Measurements from ENCODE around the gene TIFAB.
A peak's percentile ranks its signal among the peaks of the same experiment; 100 is the strongest.

The TIFAB gene

DNA sequence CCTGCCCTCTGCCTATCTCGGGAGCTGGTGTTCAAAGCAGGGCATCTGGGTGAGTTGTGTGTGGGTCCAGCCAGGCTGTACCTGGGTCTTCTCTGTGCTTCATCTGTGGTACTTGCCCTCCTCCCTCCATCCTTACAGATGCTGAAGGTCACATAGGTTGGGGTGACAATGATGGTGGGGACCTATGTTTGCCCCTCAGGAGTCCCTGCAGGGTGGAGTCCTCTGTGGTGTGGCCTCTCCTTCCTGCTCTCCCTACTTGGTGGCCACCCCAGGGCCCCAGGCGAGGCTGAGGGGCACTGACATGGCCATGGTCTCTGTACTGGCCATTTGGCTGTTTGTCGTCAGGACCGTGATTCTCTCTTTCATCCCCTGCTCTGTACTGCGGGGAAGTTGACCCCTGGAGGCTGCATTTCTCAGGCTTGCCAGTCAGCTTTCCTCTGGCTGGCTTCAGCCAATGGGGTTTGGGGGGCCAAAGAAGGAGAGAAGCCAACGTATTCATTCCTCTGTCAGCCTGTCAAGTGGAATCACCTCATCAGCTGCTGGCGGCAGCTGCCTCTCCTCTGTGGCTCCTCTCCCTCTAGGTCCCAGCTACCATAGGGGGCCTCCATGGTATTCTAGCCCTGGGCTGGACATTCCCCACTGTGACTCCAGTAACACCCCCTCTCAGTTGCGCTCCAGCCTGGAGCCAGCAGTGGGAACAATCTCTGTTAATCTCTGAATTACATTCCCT is 9.6 kb downstream of the TIFAB start:
- no peak for DNase-seq (ENCODE audit: low spot score)

DNA sequence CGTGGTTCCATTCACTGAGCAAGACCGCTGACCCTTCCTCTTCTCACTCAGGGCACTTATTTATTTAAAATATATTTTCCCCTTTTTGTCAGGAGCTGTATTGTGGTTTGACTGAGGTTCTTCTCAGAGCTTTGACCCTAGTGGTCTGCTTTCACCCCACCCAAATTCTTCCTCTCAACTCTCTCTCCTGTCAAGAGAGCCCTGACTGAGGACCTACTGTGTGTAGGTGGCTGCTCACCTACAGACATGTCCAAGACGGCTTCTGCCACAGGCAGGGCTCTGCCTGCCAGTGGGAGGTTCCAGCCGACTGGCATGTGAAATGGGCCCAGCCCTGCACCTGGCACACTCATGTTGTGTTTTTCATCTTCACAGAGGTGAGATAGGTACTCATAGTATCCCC is 10.2 kb downstream of the TIFAB start:
- no peak for DNase-seq (ENCODE audit: low spot score)

DNA sequence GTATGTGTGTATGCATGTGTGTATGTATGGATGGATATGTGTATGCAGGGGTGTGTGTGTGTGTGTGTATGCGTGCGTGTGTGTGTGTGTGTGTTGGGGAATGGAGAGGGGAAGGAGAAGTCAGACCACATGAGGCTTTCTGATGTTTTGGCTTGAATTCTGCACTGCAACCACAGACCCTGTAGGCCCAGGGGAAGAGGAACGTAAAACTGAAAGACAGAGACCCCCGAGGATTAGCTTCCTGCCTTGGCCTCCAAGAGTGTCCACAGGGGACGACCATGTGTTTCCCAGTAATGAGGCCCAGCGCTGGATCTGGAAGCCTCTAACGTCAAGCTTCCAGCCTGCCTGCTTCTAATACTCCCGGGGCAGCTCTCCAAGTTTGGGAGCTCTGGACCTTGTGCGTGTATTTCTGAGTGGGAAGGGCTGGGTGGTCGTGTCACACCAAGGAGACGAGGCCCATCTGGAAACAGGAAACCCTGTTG is 10.8 kb downstream of the TIFAB start:
- no peak for DNase-seq (ENCODE audit: low spot score)

DNA sequence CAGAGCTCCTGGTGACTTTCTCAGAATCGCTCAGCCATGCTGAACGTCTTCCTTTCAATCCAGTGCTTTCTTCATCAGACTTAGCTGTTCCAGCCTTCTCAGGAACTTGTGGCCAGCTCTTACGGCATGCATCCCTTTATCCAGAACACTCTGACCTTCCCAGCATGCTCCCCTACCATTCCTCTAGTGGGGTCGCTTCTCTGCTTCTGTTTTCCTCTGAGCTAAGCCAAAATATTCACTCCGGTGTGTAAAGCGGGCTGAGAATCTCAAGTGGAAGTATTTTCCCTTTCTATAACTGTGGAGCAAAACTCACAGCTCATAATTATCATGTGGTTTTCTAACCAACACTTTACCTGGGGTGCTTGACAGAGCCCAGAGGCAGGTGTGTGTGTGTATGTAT is 11.2 kb downstream of the TIFAB start:
- DNase-seq (ENCODE audit: low spot score): no peak

DNA sequence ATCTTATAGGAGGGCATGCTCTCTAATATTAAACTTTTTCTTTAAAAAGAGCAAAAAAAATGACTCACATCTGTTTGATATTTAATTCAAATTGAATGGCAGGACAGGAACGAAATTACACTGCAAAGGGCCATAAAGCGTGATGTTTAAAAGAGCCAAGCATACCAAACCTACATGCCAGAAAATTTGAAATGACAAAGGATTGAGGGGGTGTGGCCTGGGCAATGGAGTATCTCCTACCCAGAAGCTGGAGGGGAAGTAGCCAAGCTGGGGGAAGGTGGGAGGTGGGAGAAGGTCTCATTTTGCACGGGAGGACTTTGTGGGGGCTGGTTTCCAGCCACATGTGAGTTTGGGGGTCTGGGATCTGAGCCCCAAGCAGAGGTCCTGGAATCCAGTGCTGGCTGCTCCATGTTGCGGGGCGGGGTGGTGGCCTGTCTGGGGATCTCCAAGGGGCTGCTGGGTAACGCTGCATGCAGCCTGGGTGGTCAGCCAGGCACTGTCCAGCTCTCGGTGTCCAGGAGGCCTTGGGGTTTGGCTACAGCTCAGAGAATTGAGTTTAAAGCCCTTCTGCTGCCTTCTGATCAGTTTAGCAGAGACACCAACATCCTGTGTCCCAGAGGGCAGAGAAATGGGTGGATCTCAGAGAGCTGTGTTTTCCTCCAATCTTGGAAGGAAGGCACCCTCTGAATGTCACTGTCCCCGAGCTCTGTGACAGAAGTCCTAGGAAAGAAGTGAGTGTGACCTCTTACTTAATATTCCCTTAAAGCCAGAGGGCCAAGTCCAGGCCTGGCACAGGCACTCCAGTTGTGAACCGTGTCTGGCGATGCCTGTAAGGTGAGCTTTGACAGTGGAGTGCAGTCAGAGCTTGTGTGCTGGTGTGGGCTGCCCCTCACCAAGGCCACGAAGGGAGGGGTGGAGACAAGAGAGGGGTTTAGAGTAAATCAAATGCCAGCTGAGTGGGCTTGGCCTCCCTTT is 12.6 kb downstream of the TIFAB start:
- no peak for DNase-seq (ENCODE audit: low spot score)

DNA sequence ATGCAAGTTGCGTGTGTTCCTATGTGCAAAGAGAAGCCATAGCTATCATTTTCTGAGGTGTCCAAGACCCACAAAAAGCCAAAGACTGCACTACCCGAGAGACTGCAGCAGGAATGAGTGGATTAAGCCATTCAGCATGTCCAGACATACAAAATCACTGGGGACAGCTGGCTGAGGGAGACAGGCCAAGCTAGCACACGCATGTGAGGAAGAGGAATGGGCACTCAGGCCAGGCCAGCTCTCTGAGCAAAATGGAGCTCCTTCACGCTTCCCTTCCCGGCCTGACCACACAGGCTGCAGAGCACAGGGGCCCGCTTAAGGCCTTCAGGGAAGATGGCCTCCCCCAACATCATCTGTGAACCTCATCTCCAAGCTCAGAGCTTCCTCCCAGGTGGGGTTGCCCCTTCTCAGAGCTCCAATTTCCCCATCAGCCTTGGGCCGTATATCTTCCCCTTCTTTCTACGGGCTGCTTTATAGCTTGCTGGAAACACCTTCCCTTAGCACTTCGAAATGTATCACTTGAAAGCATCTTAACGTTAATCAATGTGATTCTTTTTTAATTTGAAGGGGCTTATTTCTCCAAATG is 13.4 kb downstream of the TIFAB start:
- no peak for DNase-seq (ENCODE audit: low spot score)

DNA sequence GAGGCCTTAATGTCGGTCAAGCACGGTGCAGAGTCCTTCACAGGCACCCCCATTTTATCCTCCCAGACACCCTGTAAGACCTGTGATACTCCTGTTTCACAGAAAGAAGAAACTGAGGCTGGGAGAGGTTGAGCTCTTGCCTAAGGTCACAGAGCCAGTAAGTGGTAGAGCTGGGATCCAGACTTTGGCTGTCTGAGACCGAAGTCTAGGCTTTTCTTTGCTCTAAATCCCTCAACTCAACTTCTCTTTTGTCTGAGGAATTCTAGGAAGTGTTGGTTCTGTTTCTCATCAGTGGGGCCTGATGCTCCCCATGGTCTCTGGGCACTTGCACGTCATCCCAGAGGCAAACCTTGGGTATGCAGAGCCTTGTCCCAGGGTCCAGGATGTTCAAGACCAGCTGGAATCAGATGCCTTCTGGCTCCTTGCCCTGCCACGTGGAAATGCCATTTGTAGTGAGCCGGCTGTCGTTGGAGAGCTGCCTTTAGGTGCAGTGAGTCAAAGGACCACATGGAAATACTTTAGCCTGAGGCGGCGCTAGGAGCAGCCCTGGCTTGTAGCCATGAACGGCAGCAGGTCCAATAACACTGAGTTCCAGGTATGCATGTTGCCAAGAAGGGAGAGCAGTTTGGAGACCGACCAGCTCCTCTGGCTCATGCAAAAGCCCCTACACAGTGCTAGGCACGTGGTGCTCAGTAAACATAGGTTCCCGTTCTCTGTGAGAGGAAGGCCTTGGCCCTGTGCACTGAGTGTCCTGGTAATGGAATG is 14.2 kb downstream of the TIFAB start:
- peak; percentile 82 for DNase-seq (ENCODE audit: low spot score)

DNA sequence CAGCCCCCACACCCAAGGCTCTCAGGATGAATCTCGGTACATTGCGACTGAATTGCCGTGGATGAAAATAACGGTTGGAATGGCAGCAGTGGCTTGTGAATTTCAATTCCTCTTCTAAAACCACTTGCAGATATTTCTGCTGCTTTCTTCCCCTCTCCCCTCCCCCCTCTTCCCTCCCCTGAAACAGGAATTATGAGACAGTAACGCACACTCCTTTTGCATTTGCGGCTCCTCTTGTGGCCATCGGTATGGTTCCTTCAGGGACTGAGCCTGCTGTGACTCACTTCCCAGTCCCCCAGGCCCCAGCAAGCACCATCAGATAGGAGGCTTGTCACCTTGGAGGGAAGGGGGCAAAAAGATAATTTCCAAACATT is 14.7 kb downstream of the TIFAB start:
- DNase-seq (ENCODE audit: low spot score): no peak

DNA sequence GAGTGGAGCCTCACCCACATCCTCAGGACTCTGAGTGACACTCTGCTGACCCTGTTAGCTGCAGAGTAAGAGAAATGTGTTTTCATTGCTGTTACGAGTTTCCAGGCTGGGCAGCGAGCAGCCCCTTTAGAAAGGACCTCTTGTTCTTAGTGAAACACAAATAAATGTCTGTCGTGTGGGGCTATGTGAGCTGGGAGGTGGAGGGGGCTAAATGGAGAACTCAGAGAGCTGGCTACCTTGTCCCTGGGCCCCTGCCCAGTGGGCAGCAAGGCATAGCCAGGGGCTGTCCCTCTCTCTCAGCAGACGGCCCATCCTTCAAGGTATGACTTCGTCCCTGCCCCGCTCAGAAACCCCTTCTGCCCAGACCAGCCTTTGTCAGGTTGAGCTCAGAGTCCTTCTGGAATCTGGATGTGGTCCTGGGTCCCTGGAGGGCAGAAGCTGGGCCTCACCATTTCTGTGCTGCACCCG is 15.2 kb downstream of the TIFAB start:
- DNase-seq (ENCODE audit: low spot score): no peak

DNA sequence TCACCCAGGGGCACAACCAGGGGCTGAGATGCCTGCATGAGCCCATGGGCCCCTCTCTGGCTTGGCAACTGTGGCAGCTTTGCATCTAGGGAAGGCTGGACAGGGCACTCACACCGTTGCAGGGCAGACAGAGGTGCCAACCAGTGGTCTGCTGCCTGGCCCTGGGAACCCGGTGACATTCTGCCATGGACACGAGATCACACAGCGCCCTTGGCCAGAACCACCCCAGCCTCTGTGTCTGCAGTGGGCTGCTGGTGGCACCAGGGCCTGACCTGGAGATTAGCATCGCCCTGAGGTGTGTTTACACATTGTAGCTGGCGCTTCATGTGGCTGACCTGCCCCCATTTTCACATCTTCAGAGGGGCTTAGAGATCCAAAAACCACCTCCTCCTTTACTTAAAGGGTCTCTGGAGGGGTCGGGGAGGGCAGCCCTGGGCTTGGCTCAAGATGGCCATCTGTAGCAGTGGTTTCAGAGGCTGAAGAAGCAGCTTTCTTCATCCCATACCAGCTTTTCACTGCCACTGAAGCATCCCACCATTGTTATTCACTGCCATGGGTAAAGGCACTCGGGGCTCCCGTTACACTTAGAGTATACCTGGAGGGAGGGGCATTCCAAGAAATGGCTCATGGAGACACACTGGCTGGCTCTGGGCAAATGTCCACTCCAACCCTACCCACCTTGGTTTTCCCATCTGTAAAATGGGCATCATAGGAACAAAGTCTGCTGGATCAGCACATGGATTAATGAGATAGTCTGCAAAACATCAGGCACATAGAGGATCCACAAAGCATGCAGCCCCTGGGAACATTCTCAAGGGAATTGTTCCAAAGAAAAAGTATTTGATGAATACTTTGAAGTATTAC is 16.5 kb downstream of the TIFAB start:
- no peak for DNase-seq (ENCODE audit: low spot score)

DNA sequence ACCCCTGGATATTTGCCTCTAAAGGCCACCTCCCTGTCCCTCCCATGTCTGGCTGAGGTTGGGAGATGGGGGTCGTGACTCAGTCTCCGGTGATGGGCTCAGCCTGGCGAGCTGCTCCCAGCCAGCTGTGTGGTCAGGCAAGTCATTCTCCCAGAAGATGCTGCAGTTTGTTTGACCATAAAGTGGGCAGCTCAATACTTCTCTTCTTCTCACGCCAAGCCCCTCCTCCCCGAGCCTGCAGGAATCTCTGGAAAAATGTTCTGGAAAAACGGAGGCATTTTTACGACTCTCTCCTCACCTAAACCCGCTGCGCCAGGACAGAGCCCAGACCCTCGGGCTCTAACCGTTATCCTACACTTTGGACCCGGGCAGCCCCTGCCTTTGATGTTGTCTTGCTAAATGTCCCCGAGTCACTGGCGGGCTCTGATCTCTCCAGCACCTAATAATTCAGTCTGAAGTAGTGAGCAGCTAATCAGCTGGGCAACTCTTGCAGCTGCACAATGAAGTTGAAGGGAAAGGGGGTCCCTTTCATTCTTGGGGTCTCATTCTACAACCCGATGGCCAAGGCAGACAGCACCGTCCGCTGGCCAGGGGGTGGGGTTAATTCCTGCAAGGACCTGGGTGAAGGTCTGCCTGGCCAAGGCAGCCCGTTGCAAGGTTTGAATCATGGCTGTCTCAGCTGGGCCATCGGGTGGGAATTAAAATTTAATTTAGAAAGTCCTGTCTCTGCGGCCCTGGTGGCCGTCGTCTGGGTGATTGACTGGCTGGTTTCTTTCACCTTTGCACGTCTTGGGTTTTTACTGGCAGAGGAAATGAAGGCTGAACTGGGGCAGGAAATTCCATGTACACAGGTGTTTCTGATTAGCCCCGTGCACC is 17.3 kb downstream of the TIFAB start:
- peak; percentile 55 for DNase-seq (ENCODE audit: low spot score)

DNA sequence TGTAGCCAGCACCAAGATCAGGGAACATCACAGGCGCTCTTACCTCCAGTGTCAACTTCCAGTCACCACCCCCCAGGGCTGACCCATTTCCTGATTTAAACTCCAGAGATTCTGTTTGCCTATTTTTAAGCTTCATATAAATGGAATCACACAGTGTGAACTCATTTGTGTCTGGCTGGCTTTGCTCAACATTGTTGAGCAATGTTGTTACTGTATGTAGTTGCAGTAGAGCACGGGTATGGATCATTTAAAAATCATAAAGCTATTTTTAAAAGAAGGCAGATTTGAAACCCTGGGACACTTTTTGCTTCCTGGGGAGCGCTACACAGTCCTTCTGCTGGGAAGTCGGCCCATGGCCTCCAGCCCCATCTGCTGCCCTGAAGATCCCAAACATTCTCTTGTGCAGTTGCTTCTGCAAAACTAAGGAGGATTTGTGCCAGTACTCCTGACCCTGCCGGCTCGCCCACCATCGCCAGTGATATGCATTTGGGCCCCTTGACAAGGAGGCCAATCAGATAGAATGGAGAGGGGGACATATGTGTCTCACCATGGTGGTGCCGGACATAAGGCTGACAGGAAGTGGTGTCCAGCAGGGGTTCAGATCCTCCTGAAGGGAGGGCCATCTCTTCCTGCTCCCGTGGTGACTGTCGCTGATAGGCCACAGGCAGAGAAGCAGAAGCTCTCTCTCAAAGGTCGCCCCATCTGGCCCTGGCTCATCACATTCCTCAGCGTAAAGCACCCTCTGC is 18.3 kb downstream of the TIFAB start:
- no peak for DNase-seq (ENCODE audit: low spot score)

DNA sequence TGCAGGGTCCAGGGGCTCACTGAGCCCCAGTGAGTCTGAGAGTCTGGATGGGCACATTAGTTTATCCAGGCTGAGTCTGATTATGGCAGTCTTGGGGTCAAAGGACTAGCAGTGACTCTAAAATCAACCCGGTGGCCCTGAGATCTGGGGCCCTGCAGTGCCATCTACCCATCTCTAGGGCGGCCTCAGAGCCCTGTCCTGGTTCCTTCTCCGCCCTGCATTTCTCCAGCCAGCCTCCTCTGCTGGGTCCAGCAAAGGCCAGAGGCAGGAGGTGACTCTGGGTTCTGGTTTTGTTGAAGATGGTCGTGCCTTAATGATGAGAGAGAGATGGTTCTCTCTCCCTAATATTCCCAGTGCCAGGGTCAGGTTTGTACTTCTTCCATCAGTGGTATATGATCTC is 20.0 kb downstream of the TIFAB start:
- DNase-seq (ENCODE audit: low spot score): no peak

DNA sequence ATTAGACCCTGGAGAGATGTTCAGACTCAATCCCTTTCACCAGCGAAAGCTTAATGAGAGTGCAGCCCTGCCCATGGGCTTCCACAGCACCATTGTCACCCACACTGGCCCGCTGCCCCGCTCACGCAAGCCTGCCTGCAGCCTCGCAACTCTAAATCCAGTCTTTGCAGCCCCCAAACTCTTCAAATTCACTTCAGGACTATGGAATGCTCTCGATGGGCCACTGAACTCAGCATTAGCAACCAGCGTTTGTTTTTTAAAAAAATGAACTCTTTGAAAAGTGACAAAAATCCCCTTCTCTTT is 22.1 kb downstream of the TIFAB start:
- DNase-seq (ENCODE audit: low spot score): no peak

DNA sequence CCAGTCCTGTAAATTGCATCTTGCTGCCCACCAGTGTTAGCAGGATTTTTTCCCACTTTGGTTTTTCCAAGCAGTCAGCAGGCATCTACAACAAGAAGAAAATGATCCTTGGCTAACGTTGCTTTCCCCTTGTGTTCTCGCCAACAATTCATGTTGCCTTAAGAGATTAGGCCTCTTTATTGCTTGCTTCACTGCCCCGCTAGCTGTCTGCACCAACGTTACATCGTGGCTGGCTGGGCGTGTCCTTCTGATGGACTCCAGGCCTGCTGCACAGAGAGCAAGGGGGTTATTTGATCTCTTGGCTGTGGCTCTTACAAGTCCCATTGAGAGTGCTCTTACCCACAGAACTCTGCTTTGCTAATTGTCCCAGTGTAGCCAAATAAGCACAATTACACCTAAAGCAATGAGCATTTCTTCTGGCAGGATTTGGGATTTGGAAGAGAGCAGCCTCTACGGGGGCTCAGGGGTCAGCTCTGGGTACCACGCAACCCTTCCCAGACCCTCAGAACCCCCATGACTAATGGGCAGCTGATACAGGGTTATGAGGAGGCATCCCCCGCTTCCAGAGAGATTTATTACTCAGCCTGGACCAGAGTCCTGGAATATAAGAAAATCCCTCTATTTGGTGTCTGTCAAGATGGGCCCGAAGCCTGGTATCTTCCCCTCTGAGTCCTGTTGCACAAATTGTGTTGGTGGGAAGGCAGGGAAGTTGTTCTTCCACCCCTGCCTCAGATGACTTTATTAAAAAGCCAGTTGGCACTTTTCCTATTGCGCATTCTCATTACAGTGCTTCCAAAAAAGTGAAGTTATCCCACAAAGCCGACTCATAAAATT is 22.6 kb downstream of the TIFAB start:
- DNase-seq (ENCODE audit: low spot score): no peak

DNA sequence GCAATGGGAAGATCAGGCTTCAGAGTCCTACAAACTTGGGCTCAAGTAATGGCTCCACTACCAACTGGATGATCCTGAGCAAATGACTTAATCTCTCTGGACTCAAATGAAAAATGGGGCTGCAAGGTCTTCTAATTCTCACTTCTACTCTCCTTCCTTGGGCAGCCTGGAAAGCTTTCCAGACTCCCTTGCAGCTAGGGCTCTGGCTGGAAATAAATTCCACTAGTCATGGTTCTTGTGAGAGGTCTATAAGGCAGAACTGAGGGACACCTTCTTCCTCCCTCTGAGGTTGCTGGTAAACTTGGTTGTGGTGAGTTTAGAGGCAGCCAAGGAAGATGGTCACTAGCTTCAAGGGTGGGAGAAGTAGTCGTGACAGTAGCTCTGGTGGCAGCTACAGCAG is 23.6 kb downstream of the TIFAB start:
- DNase-seq (ENCODE audit: low spot score): no peak

DNA sequence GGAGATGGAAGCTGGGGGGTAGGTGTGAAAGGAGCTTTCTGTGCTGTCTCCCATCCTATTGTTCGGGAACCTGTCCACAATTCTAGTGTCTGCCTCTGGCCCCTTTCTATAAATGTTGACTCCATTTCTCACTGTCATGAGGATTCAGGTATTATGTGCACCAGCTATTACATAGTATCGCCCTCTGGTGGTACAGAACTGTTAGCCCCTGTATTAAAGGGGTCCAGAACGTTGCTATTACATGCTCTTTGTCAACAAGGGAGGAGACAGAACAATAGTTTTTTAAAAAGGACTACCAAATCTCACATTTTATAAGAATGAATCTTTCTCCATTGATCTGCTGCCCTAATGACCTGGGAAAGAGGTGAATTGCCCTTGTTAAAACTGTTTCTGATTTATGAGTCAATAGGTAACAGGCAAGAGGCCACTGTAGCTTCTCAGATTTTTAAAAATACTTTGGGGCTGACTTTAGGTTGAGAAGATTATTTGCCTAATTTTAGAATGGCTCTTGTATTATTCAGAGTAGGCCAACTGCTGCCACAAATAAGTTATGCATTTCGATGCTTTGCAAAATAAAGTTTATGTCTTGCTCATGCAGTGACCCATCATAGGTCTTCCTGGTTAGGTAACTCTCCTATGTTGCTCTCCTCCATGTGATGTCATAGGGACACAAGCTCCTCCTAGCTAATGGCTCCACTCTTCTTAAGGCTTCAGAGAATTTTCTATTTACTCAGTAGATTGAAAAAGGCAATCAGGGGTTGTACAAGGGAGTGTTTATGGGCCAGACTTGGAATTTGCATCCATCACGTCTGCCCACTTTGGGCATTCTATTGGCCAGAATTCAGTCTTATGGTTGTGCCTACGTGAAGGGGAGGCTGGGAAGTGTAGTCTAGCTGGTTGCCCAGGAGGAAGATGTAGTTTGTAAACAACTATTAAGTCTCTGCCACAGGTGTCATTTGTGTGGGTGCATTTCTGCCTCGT is 25.8 kb downstream of the TIFAB start:
- DNase-seq (ENCODE audit: low spot score): peak; percentile 40
